Uterus (tissue), 2 donors: ENCODE data around the gene HARBI1.

Source experiments
- POLR2A ChIP-seq, 2 donors: fragments of 450-650 bp; IDR thresholded peaks; one replicate each; pipeline ENCODE4 v1.6.1; 2016; ENCODE audit warnings: antibody characterized with exemption in 2 of 2, mild to moderate bottlenecking in 1 of 2, moderate library complexity in 1 of 2
- TF ChIP-seq, protein P1 (sequence below), 4 experiments: fragments of 200-600 bp in 2 of 4; fragments of 450-650 bp in 2 of 4; sonication (generic) in 2 of 4; IDR thresholded peaks; one replicate each; pipeline ENCODE4 v1.5.1; 2016 to 2019; ENCODE audit warnings: antibody characterized with exemption in 4 of 4, mild to moderate bottlenecking in 2 of 4, moderate library complexity in 1 of 4

- TF ChIP-seq, protein P1, sequence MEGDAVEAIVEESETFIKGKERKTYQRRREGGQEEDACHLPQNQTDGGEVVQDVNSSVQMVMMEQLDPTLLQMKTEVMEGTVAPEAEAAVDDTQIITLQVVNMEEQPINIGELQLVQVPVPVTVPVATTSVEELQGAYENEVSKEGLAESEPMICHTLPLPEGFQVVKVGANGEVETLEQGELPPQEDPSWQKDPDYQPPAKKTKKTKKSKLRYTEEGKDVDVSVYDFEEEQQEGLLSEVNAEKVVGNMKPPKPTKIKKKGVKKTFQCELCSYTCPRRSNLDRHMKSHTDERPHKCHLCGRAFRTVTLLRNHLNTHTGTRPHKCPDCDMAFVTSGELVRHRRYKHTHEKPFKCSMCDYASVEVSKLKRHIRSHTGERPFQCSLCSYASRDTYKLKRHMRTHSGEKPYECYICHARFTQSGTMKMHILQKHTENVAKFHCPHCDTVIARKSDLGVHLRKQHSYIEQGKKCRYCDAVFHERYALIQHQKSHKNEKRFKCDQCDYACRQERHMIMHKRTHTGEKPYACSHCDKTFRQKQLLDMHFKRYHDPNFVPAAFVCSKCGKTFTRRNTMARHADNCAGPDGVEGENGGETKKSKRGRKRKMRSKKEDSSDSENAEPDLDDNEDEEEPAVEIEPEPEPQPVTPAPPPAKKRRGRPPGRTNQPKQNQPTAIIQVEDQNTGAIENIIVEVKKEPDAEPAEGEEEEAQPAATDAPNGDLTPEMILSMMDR (IDR thresholded peaks at IDR 0.05): no peak
- no peak for TF ChIP-seq POLR2A (IDR thresholded peaks at IDR 0.05)
These were observed 18.6 kb upstream of the HARBI1 start for GRCh38 chr11:46635557-46636139.
